ENCODE measurements around the gene UTP25. TPM values are rescaled to one million over a fixed set of nuclear protein-coding genes. Genes with fewer than 3 reads are reported as not detected.
"Not testable (repeated sequence)": the region's sequence is repeated elsewhere in the genome, so short reads cannot be mapped to it uniquely, and the experiment has no call there.

Gene UTP25
- total RNA-seq, 1 donor = 22.1 TPM

GRCh38 chr1:209787551-209787950 is 40.2 kb upstream of the UTP25 start:
- Histone ChIP-seq H4K20me1 (ENCODE audit: insufficient read depth, low read length) (no peaks in the 10 kb centered on the region), H2AFZ (ENCODE audit: low read length) (no peak overlapping the region), H3K27me3 (ENCODE audit: insufficient read depth, low read length) (peaks cover 18% of the 10 kb centered on the region), H3K36me3 (ENCODE audit: insufficient read depth, low read length) (no peaks in the 10 kb centered on the region), H3K79me2 (ENCODE audit: insufficient read depth, low read length) (peaks cover 14% of the 10 kb centered on the region), H3K27ac (ENCODE audit: low read depth, low read length) (no peak overlapping the region), H3K4me1 (ENCODE audit: insufficient read depth, low read length) (peaks cover 18% of the 10 kb centered on the region), H3K4me3 (ENCODE audit: insufficient read depth, low read length) (no peak overlapping the region), H3K9me3 (ENCODE audit: low read depth, low read length) (no peaks in the 10 kb centered on the region), H3K4me2 (ENCODE audit: insufficient read depth, low read length) (no peak overlapping the region)
- TF ChIP-seq CTCF (IDR thresholded peaks at IDR 0.05; ENCODE audit: extremely low read depth, low read depth, low read length) = no peak
- no peak for DNase-seq (ENCODE audit: insufficient read length, low spot score, missing footprints)

GRCh38 chr1:209789245-209789644 is 38.5 kb upstream of the UTP25 start:
- Histone ChIP-seq H4K20me1 (ENCODE audit: insufficient read depth, low read length) (no peaks in the 10 kb centered on the region), H3K4me1 (ENCODE audit: insufficient read depth, low read length) (peaks cover 7% of the 10 kb centered on the region), H2AFZ (ENCODE audit: low read length) (no peak overlapping the region), H3K27me3 (ENCODE audit: insufficient read depth, low read length) (peaks cover 23% of the 10 kb centered on the region), H3K79me2 (ENCODE audit: insufficient read depth, low read length) (peaks cover under 1% of the 10 kb centered on the region), H3K36me3 (ENCODE audit: insufficient read depth, low read length) (no peaks in the 10 kb centered on the region), H3K9me3 (ENCODE audit: low read depth, low read length) (no peaks in the 10 kb centered on the region), H3K4me3 (ENCODE audit: insufficient read depth, low read length) (no peak overlapping the region), H3K27ac (ENCODE audit: low read depth, low read length) (no peak overlapping the region), H3K4me2 (ENCODE audit: insufficient read depth, low read length) (no peak overlapping the region)
- DNase-seq (ENCODE audit: insufficient read length, low spot score, missing footprints) = no peak
- TF ChIP-seq CTCF (IDR thresholded peaks at IDR 0.05; ENCODE audit: extremely low read depth, low read depth, low read length) = no peak

- Histone ChIP-seq H3K79me2 (ENCODE audit: insufficient read depth, low read length) (no peaks in the 10 kb centered on the region), H3K27me3 (ENCODE audit: insufficient read depth, low read length) (peaks cover 23% of the 10 kb centered on the region), H3K9me3 (ENCODE audit: low read depth, low read length) (no peaks in the 10 kb centered on the region), H2AFZ (ENCODE audit: low read length) (no peak overlapping the region), H3K4me3 (ENCODE audit: insufficient read depth, low read length) (no peak overlapping the region), H3K4me1 (ENCODE audit: insufficient read depth, low read length) (peaks cover 2% of the 10 kb centered on the region), H4K20me1 (ENCODE audit: insufficient read depth, low read length) (no peaks in the 10 kb centered on the region), H3K4me2 (ENCODE audit: insufficient read depth, low read length) (no peak overlapping the region), H3K27ac (ENCODE audit: low read depth, low read length) (no peak overlapping the region), H3K36me3 (ENCODE audit: insufficient read depth, low read length) (no peaks in the 10 kb centered on the region)
- no peak for TF ChIP-seq CTCF (IDR thresholded peaks at IDR 0.05; ENCODE audit: extremely low read depth, low read depth, low read length)
- DNase-seq (ENCODE audit: insufficient read length, low spot score, missing footprints) = no peak
These were observed 37.2 kb upstream of the UTP25 start for GRCh38 chr1:209790286-209791193.

- DNase-seq (ENCODE audit: insufficient read length, low spot score, missing footprints) = no peak
- TF ChIP-seq CTCF (IDR thresholded peaks at IDR 0.05; ENCODE audit: extremely low read depth, low read depth, low read length) = no peak
- peaks cover 15% of the 10 kb centered on the region for H3K27me3 ChIP-seq (ENCODE audit: insufficient read depth, low read length)
These were observed 35.9 kb upstream of the UTP25 start for GRCh38 chr1:209791920-209792319.

GRCh38 chr1:209793711-209794110 is 34.1 kb upstream of the UTP25 start:
- H3K27me3 ChIP-seq (ENCODE audit: insufficient read depth, low read length); H3K4me1 ChIP-seq (ENCODE audit: insufficient read depth, low read length); DNase-seq (ENCODE audit: insufficient read length, low spot score, missing footprints): not testable (repeated sequence)

More at GRCh38 chr1:209791920-209792319, 35.9 kb upstream of the UTP25 start:
- Histone ChIP-seq H3K79me2 (ENCODE audit: insufficient read depth, low read length) (no peaks in the 10 kb centered on the region), H3K4me3 (ENCODE audit: insufficient read depth, low read length) (no peak overlapping the region), H3K4me2 (ENCODE audit: insufficient read depth, low read length) (no peak overlapping the region), H2AFZ (ENCODE audit: low read length) (no peak overlapping the region), H3K27ac (ENCODE audit: low read depth, low read length) (no peak overlapping the region), H4K20me1 (ENCODE audit: insufficient read depth, low read length) (no peaks in the 10 kb centered on the region), H3K4me1 (ENCODE audit: insufficient read depth, low read length) (peaks cover 2% of the 10 kb centered on the region), H3K36me3 (ENCODE audit: insufficient read depth, low read length) (no peaks in the 10 kb centered on the region), H3K9me3 (ENCODE audit: low read depth, low read length) (no peaks in the 10 kb centered on the region)

More at GRCh38 chr1:209793711-209794110, 34.1 kb upstream of the UTP25 start:
- not testable (repeated sequence) for H4K20me1 ChIP-seq (ENCODE audit: insufficient read depth, low read length); H3K4me2 ChIP-seq (ENCODE audit: insufficient read depth, low read length); H3K9me3 ChIP-seq (ENCODE audit: low read depth, low read length); H3K36me3 ChIP-seq (ENCODE audit: insufficient read depth, low read length); H3K79me2 ChIP-seq (ENCODE audit: insufficient read depth, low read length); H2AFZ ChIP-seq (ENCODE audit: low read length); H3K4me3 ChIP-seq (ENCODE audit: insufficient read depth, low read length); H3K27ac ChIP-seq (ENCODE audit: low read depth, low read length)
